KOPT-K1 (cell line): ENCODE results near the gene MRE11.

Source experiments
- H3K27ac ChIP-seq: fragments of 200-600 bp; sonication (generic); 2 replicates; pipeline ENCODE4 v1.5.1; 2016; ENCODE audit warnings: antibody characterized with exemption, mild to moderate bottlenecking, low read depth, low read length; ENCODE audit not compliant: poor library complexity, severe bottlenecking
- H3K36me3 ChIP-seq: fragments of 200-600 bp; sonication (generic); 2 replicates; pipeline ENCODE4 v1.5.1; 2017; ENCODE audit warnings: antibody characterized with exemption, mild to moderate bottlenecking, low read length, moderate library complexity; ENCODE audit not compliant: insufficient read depth
- H3K9me3 ChIP-seq: fragments of 200-600 bp; sonication (generic); 2 replicates; pipeline ENCODE4 v1.5.1; 2017; ENCODE audit warnings: antibody characterized with exemption, low read length, mild to moderate bottlenecking; ENCODE audit not compliant: insufficient read depth, poor library complexity, severe bottlenecking

MRE11 gene

GRCh38 chr11:94469416-94469815 lies 24.2 kb downstream of the MRE11 start:
- Histone ChIP-seq H3K27ac (no peak overlapping the region), H3K9me3 (no peaks in the 10 kb centered on the region), H3K36me3 (peaks cover 87% of the 10 kb centered on the region)

GRCh38 chr11:94459576-94459975 lies 34.1 kb downstream of the MRE11 start:
- H3K9me3 ChIP-seq: no peaks in the 10 kb centered on the region
- H3K27ac ChIP-seq: no peak overlapping the region
- H3K36me3 ChIP-seq: peaks cover 76% of the 10 kb centered on the region

GRCh38 chr11:94457118-94458029 lies 36.3 kb downstream of the MRE11 start:
- Histone ChIP-seq H3K36me3 (peaks cover 85% of the 10 kb centered on the region), H3K27ac (no peak overlapping the region), H3K9me3 (no peaks in the 10 kb centered on the region)

- Histone ChIP-seq H3K36me3 (peaks cover 75% of the 10 kb centered on the region), H3K27ac (no peak overlapping the region)
Observed at GRCh38 chr11:94455861-94456260, 37.8 kb downstream of the MRE11 start.

GRCh38 chr11:94454301-94454700 lies 39.3 kb downstream of the MRE11 start:
- no peaks in the 10 kb centered on the region for H3K9me3 ChIP-seq
- peaks cover 63% of the 10 kb centered on the region for H3K36me3 ChIP-seq
- no peak overlapping the region for H3K27ac ChIP-seq

More at GRCh38 chr11:94455861-94456260, 37.8 kb downstream of the MRE11 start:
- H3K9me3 ChIP-seq: no peaks in the 10 kb centered on the region

GRCh38 chr11:94452988-94453387 lies 40.7 kb downstream of the MRE11 start:
- Histone ChIP-seq H3K9me3 (no peaks in the 10 kb centered on the region), H3K36me3 (peaks cover 57% of the 10 kb centered on the region), H3K27ac (no peak overlapping the region)

GRCh38 chr11:94450048-94450447 lies 43.6 kb downstream of the MRE11 start:
- Histone ChIP-seq H3K36me3 (peaks cover 55% of the 10 kb centered on the region), H3K9me3 (no peaks in the 10 kb centered on the region), H3K27ac (no peak overlapping the region)

- Histone ChIP-seq H3K27ac (no peak overlapping the region), H3K9me3 (no peaks in the 10 kb centered on the region), H3K36me3 (peaks cover 54% of the 10 kb centered on the region)
Observed at GRCh38 chr11:94449437-94449836, 44.2 kb downstream of the MRE11 start.

DNA sequence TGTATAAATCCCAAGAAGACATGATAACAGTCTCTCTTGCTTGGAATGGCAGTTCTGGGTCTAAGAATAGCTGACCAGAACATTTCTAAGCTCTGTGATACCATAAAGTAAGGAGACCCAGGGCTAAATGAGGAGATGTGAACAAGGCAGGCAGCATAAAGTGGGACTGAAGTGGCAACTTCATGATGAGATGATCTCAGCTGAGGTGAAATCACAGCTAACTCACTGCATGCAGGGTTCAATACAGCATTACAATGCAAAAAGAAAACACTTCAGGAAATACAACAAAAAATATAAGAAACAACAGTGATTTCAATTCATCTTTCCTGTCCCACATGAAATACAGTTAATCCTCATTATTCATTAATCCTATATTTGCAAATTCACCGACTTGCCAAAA lies 44.6 kb downstream of the MRE11 start:
- Histone ChIP-seq H3K9me3 (no peaks in the 10 kb centered on the region), H3K27ac (no peak overlapping the region), H3K36me3 (peaks cover 54% of the 10 kb centered on the region)

DNA sequence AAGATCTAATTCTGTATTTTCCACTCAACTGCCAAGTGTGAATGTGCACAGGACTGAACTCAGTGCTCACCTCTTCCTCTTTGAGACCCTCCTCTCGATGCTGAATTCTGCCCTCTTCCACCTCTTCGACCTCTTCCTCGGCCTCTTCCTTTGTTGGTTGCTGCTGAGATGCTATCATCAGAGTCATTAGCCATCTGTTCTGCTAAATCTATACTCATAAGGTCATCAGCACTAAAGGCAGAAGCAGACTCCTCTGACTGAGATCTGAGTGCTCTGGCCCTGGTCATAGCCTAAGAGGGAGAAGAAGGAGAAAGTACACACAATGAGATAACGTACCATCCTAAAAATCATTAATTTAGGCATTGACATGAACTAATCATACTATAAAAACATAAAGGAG lies 46.5 kb downstream of the MRE11 start:
- Histone ChIP-seq H3K9me3 (no peaks in the 10 kb centered on the region), H3K27ac (no peak overlapping the region), H3K36me3 (peaks cover 60% of the 10 kb centered on the region)

GRCh38 chr11:94445641-94446040 lies 48.0 kb downstream of the MRE11 start:
- Histone ChIP-seq H3K9me3 (no peaks in the 10 kb centered on the region), H3K36me3 (peaks cover 75% of the 10 kb centered on the region), H3K27ac (no peak overlapping the region)

- peaks cover 82% of the 10 kb centered on the region for H3K36me3 ChIP-seq
- H3K27ac ChIP-seq: no peak overlapping the region
- H3K9me3 ChIP-seq: peaks cover 13% of the 10 kb centered on the region
Observed at GRCh38 chr11:94433049-94433448, 60.6 kb downstream of the MRE11 start.

DNA sequence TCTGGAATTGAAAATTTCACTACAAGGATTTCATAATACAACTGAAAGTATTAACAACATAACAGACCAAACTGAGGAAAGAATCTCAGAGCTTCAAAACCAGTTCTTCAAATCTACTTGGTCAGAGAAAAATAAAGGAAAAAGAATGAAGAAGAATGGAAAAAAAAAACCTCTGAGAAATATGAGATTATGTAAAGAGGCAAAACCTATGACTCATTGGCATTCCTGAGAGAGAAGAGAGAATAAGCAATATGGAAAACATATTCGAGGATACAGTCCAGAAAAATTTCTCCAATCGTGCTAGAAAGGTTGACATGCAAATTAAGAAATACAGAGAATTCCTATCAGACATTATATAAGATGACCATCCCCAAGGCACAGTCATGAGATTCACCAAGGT lies 69.0 kb downstream of the MRE11 start:
- Histone ChIP-seq H3K36me3 (peaks cover 92% of the 10 kb centered on the region), H3K27ac (no peak overlapping the region), H3K9me3 (peaks cover 17% of the 10 kb centered on the region)

GRCh38 chr11:94424011-94424410 lies 69.6 kb downstream of the MRE11 start:
- Histone ChIP-seq H3K36me3 (peaks cover 92% of the 10 kb centered on the region), H3K27ac (no peak overlapping the region), H3K9me3 (peaks cover 12% of the 10 kb centered on the region)

DNA sequence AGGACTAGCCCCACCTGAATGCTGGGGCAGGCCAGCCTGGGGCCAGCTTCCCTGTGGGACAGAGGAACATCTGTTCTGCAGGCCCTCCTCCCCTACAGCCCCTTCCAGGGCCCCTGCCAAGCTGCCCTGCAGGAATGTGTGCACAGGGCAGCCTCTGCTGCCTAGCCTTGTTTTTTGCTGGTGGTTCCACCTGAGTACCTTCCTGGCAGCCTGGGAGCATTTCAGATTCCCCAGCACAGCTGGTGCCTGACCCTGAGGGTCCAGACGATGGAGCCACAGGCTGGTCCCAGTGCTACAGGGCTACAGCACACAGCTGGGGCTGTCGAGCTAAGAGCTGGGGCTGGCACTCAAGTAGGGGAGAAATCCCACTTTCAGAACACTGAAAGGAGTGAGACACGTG lies 70.1 kb downstream of the MRE11 start:
- Histone ChIP-seq H3K36me3 (peaks cover 91% of the 10 kb centered on the region), H3K27ac (no peak overlapping the region), H3K9me3 (peaks cover 6% of the 10 kb centered on the region)
